Muscle of leg (tissue), 16 donors: ENCODE data around the gene GPAM. TPM values are rescaled to one million over a fixed set of nuclear protein-coding genes. Genes with fewer than 3 reads are reported as not detected.
"Not testable (repeated sequence)": the region's sequence is repeated elsewhere in the genome, so short reads cannot be mapped to it uniquely, and the experiment has no call there.

Experiments used
- DNase-seq: peaks from one replicate; pipeline ENCODE4 v3.0.0; 2013
- H3K27ac ChIP-seq: one replicate; pipeline ENCODE4 v1.5.1; 2013; ENCODE audit warnings: mild to moderate bottlenecking, low read length, control low read depth
- H3K27me3 ChIP-seq: one replicate; pipeline ENCODE4 v1.6.1; 2013; ENCODE audit warnings: low read length; ENCODE audit not compliant: control insufficient read depth, insufficient read depth
- H3K36me3 ChIP-seq: one replicate; pipeline ENCODE4 v1.6.1; 2013; ENCODE audit warnings: low read length; ENCODE audit not compliant: control insufficient read depth, insufficient read depth
- H3K4me1 ChIP-seq: one replicate; pipeline ENCODE4 v1.6.1; 2013; ENCODE audit warnings: low read length; ENCODE audit not compliant: control insufficient read depth, insufficient read depth
- H3K4me3 ChIP-seq: one replicate; pipeline ENCODE4 v1.5.1; 2013; ENCODE audit warnings: low read length, control low read depth
- H3K9me3 ChIP-seq: replicated peaks from 2 replicates; pipeline ENCODE4 v1.6.1; 2013; ENCODE audit warnings: low read depth, low read length; ENCODE audit not compliant: control insufficient read depth
- WGBS: methylation state at CpG from one replicate; pipeline ENCODE4 v1.1.5; 2013; ENCODE audit warnings: missing lambda C conversion rate; ENCODE audit not compliant: insufficient coverage; 5-methylcytosine and 5-hydroxymethylcytosine counted together
- long read RNA-seq, 11 donors: transcript quantifications; one replicate each; lab custom pipeline, GENCODE V29; 2026
- polyA plus RNA-seq, 8 donors: library from polyadenylated mRNA; unstranded; fragments of 120-200 nt; gene quantifications; one replicate each; pipeline versions ENCODE4 v1.2.1 to v1.2.3, GENCODE V29; 2013; ENCODE audit warnings: inconsistent platforms in 1 of 8, low replicate concordance in 1 of 8; ENCODE audit not compliant: insufficient read length in 8 of 8, insufficient read depth in 1 of 8
- total RNA-seq: library from RNA; stranded (reverse); fragments of 120-200 nt; gene quantifications from one replicate; pipeline ENCODE4 v1.2.4, GENCODE V29; 2013

The GPAM gene, protein sequence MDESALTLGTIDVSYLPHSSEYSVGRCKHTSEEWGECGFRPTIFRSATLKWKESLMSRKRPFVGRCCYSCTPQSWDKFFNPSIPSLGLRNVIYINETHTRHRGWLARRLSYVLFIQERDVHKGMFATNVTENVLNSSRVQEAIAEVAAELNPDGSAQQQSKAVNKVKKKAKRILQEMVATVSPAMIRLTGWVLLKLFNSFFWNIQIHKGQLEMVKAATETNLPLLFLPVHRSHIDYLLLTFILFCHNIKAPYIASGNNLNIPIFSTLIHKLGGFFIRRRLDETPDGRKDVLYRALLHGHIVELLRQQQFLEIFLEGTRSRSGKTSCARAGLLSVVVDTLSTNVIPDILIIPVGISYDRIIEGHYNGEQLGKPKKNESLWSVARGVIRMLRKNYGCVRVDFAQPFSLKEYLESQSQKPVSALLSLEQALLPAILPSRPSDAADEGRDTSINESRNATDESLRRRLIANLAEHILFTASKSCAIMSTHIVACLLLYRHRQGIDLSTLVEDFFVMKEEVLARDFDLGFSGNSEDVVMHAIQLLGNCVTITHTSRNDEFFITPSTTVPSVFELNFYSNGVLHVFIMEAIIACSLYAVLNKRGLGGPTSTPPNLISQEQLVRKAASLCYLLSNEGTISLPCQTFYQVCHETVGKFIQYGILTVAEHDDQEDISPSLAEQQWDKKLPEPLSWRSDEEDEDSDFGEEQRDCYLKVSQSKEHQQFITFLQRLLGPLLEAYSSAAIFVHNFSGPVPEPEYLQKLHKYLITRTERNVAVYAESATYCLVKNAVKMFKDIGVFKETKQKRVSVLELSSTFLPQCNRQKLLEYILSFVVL
- total RNA-seq = 14.9 TPM
- 10 to 100 TPM in 5 of 8 donors, 1 to 10 TPM in 3; 7.0 to 12.8 (median 10.3) TPM for polyA plus RNA-seq
- long read RNA-seq, donor 1 = 0 reads
- long read RNA-seq, donor 2 = 0 reads
- long read RNA-seq, donor 3, full-length matches to known transcripts = 1 of 8 reads
- long read RNA-seq, donor 3, partial matches to known transcripts = 7 of 8 reads
- long read RNA-seq, donor 3, other reads (novel, unspliced or antisense) = 0 of 8 reads
- long read RNA-seq, donor 4 = 0 reads
- long read RNA-seq, donor 5, partial matches to known transcripts = 6 of 6 reads
- long read RNA-seq, donor 5, other reads (novel, unspliced or antisense) = 0 of 6 reads
- long read RNA-seq, donor 6, full-length matches to known transcripts = 2 of 16 reads
- long read RNA-seq, donor 6, partial matches to known transcripts = 14 of 16 reads
- long read RNA-seq, donor 6, other reads (novel, unspliced or antisense) = 0 of 16 reads
- long read RNA-seq, donor 7 = 0 reads
- long read RNA-seq, donor 8 = 0 reads
- long read RNA-seq, donor 9, full-length matches to known transcripts = 3 of 3 reads
- long read RNA-seq, donor 9, partial matches to known transcripts = 0 of 3 reads
- long read RNA-seq, donor 9, other reads (novel, unspliced or antisense) = 0 of 3 reads
- long read RNA-seq, donor 10, full-length matches to known transcripts = 1 of 1 reads
- long read RNA-seq, donor 10, partial matches to known transcripts = 0 of 1 reads
- long read RNA-seq, donor 10, other reads (novel, unspliced or antisense) = 0 of 1 reads
- long read RNA-seq, donor 11, full-length matches to known transcripts = 2 of 2 reads
- long read RNA-seq, donor 11, partial matches to known transcripts = 0 of 2 reads
- long read RNA-seq, donor 11, other reads (novel, unspliced or antisense) = 0 of 2 reads

GRCh38 chr10:112183329-112184051, at the start of gene GPAM:
GPAM (minus strand) TSS chr10:112183765; CDS start chr10:112181784, 1,981 bp downstream.
- 0% methylated on average over 46 of the region's 46 CpGs for WGBS
- no peaks in the 10 kb centered on the region for H3K27me3 ChIP-seq
- peaks cover 6% of the 10 kb centered on the region for H3K4me1 ChIP-seq
- H3K9me3 ChIP-seq = no peaks in the 10 kb centered on the region
- peak within 1 kb of the TSS; percentile 96 for H3K4me3 ChIP-seq
- DNase-seq = peak; percentile 96
- no peaks in the 10 kb centered on the region for H3K36me3 ChIP-seq
- peak within 1 kb of the TSS; percentile 89 for H3K27ac ChIP-seq

GRCh38 chr10:112232670-112233069, 49.1 kb upstream of the GPAM start:
- DNase-seq = no peak
- H3K4me1 ChIP-seq = no peaks in the 10 kb centered on the region
- no peaks in the 10 kb centered on the region for H3K36me3 ChIP-seq
- H3K27ac ChIP-seq = no peak overlapping the region
- no peak overlapping the region for H3K4me3 ChIP-seq
- H3K27me3 ChIP-seq = no peaks in the 10 kb centered on the region
- 49% methylated on average over 5 of the region's 6 CpGs for WGBS
- no peaks in the 10 kb centered on the region for H3K9me3 ChIP-seq

DNA sequence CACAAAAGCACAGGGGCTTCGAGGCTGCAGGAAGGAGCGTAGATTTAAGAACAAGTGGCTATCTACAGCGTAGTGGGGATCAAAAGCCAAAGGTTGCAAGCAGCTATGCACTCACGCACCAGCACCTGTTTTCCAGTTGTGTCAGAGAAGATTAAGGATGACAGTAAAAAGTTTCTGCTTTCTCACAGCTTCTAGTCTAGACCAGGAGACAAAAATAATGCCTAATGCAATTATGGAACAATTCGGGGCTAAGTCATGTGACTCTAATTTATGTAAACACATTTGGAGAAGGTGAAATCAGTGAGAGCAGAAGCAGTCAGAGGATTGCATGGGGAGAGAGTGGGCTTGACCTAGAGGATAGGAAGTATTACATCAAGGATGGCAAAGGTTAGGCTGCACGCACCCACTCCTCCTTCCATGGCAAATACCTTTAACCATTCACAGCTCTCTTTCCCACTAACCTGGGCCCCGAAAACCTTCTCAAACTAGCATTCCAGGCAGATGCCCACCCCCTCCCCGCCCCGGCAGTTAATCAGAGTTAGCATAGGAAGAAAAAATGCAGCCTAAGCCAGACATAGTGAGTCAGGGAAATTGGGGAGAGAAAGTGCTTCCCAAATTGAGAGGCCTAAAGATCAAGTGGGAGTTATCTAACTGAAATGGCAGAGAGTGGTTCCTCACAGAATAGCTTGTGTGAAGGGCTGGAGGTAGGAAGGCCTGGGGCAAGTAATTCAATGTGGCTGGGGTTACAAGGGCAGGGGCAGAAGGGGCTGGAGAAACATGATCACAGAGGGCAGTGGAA, 48.2 kb upstream of the GPAM start:
- no peak overlapping the region for H3K4me3 ChIP-seq
- no peaks in the 10 kb centered on the region for H3K27me3 ChIP-seq
- H3K4me1 ChIP-seq = no peaks in the 10 kb centered on the region
- H3K27ac ChIP-seq = no peak overlapping the region
- no peaks in the 10 kb centered on the region for H3K9me3 ChIP-seq
- 63% methylated on average over 4 of the region's 9 CpGs for WGBS
- H3K36me3 ChIP-seq = no peaks in the 10 kb centered on the region
- no peak for DNase-seq

DNA sequence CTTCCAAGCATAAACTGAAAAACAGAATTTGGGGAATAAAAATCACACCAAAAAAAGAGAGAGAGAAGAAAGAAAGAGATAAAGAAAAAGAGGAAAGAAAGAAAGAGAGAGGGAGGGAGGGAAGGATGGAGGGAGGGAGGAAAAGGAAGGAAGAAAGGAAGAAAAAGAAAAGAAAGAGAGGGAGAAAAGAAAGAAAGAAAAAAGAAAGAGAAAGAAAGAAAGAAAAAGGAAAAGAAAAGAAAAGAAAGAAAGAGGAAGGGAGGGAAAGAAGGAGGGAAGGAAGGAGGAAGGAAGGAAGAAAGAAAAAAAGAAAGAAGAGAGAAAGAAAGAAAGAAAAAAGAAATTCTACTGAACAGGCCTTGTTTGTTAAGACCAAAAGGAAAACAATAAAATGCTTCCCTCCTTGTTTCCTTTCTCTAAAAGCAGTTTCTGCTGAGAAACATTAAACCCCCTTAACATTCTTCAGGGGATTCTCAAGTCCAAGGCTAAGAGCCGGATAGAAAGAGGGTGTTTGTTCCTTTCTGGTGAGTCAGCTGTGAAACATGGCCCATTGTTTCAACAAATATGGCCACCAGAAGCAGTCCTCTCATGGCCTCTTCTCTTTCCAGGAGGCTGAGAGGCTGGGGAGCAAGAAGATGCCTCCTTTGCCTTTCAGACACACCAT, 46.9 kb upstream of the GPAM start:
- no CpG with 5 or more reads among the region's 1 CpG for WGBS
- no peak overlapping the region for H3K4me3 ChIP-seq
- H3K9me3 ChIP-seq = no peaks in the 10 kb centered on the region
- no peaks in the 10 kb centered on the region for H3K36me3 ChIP-seq
- H3K4me1 ChIP-seq = no peaks in the 10 kb centered on the region
- no peak overlapping the region for H3K27ac ChIP-seq
- DNase-seq = no peak
- H3K27me3 ChIP-seq = no peaks in the 10 kb centered on the region

- no CpG with 5 or more reads among the region's 3 CpGs for WGBS
- H3K9me3 ChIP-seq = no peaks in the 10 kb centered on the region
- H3K27me3 ChIP-seq = no peaks in the 10 kb centered on the region
- DNase-seq = no peak
- H3K36me3 ChIP-seq = no peaks in the 10 kb centered on the region
- H3K4me3 ChIP-seq = no peak overlapping the region
- no peak overlapping the region for H3K27ac ChIP-seq
- no peaks in the 10 kb centered on the region for H3K4me1 ChIP-seq
Observed at GRCh38 chr10:112229901-112230300, 46.3 kb upstream of the GPAM start.

GRCh38 chr10:112229096-112229495, 45.5 kb upstream of the GPAM start:
- Histone ChIP-seq H3K27ac (no peak overlapping the region), H3K4me3 (no peak overlapping the region), H3K4me1 (no peaks in the 10 kb centered on the region), H3K9me3 (no peaks in the 10 kb centered on the region), H3K36me3 (no peaks in the 10 kb centered on the region), H3K27me3 (no peaks in the 10 kb centered on the region)
- no peak for DNase-seq
- no CpG with 5 or more reads among the region's 2 CpGs for WGBS

DNA sequence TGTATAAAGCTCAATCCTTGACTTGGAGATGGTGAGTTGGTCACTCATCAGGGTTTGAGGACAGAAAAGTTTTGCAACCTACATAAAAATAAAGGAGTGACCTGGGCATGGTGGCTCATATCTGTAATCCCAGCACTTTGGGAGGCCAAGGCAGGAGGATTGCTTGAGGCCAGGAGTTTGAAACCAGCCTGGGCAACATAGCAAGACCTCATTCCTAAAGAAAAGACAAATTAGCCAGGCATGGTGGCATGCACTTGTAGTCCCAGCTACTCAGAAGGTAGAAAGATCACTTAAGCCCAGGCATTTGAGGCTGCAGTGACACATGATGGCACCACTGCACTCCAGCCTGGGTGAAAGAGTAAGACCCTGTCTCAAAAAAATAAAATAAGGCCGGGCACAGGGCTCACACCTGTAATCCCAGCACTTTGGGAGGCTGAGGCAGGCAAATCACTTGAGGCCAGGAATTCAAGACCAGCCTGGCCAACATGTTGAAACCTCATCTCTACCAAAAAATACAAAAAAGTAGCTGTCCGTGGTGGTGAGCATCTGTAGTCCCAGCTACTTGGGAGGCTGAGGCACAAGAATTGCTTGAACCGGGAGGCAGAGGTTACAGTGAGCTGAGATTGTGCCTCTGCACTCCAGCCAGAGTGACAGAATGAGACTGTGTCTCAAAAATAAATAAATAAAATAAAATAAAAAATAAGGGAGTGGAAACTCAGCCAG, 45.0 kb upstream of the GPAM start:
- not testable (repeated sequence) for H3K36me3 ChIP-seq, H3K27ac ChIP-seq, H3K27me3 ChIP-seq, DNase-seq, H3K4me3 ChIP-seq, H3K4me1 ChIP-seq, H3K9me3 ChIP-seq
- WGBS = 43% methylated on average over 1 of the region's 3 CpGs
